GM12801 (cell line): ENCODE data around the gene LCE3E.

Source experiments
- TF ChIP-seq, protein P1 (sequence below): IDR thresholded peaks from one replicate; pipeline ENCODE4 v1.5.1; 2011; ENCODE audit warnings: control low read depth; ENCODE audit not compliant: insufficient read length; ENCODE audit errors: extremely low read depth

LCE3E gene

GRCh38 chr1:152566681-152567080, at the start of gene LCE3E:
Gene LCE3E (minus strand): TSS chr1:152566780. CDS start chr1:152566208, 572 bp downstream.
- TF ChIP-seq, protein P1, sequence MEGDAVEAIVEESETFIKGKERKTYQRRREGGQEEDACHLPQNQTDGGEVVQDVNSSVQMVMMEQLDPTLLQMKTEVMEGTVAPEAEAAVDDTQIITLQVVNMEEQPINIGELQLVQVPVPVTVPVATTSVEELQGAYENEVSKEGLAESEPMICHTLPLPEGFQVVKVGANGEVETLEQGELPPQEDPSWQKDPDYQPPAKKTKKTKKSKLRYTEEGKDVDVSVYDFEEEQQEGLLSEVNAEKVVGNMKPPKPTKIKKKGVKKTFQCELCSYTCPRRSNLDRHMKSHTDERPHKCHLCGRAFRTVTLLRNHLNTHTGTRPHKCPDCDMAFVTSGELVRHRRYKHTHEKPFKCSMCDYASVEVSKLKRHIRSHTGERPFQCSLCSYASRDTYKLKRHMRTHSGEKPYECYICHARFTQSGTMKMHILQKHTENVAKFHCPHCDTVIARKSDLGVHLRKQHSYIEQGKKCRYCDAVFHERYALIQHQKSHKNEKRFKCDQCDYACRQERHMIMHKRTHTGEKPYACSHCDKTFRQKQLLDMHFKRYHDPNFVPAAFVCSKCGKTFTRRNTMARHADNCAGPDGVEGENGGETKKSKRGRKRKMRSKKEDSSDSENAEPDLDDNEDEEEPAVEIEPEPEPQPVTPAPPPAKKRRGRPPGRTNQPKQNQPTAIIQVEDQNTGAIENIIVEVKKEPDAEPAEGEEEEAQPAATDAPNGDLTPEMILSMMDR: no peak

DNA sequence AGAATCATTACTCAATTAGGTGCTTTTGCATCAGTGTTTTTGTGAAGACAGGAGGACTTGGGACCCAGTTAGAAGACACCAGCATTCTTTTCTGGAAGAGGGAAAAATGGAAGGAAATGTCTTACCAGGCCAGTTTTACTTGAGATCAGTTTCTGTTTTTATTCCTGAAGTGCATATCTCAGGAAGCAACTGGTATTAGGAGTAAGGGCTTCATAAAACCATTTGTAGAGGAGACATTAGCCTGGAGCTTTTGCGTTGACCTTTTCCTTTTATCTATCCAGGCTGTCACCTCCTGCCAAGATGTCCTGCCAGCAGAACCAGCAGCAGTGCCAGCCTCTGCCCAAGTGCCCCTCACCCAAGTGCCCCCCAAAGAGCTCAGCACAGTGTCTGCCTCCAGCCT, 46.9 kb upstream of the LCE3E start, which contains the start of gene LCE3B:
LCE3B (plus strand) TSS at position 301 of the 400 bp plus-strand sequence; CDS start at position 301, 0 bp downstream.
- TF ChIP-seq, protein P1: no peak

- TF ChIP-seq, protein P1: no peak
Observed at GRCh38 chr1:152599934-152600333, 33.4 kb upstream of the LCE3E start, which contains the start of gene LCE3C. Gene LCE3C (plus strand): TSS chr1:152600234. CDS start chr1:152600732, 498 bp downstream.

DNA sequence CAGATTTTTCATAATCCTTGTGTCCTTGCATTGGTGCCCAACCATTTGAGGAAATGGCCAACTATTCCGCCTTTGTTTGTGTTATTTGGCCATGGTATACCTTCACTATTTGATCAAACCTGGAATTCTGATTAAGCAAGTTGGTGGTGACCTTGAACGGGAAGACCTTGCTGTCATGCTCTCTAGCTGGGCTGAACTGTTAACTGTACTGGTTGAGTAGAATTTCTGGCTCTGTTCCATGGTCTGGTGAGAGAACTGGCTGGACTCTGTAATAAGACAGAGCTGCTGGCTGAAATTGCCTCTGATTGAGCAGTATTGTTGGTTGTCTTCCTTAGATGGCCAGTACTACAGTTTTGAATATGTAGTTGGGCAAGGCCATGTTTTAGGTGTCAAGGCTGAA, 30.4 kb upstream of the LCE3E start:
- TF ChIP-seq, protein P1: no peak

DNA sequence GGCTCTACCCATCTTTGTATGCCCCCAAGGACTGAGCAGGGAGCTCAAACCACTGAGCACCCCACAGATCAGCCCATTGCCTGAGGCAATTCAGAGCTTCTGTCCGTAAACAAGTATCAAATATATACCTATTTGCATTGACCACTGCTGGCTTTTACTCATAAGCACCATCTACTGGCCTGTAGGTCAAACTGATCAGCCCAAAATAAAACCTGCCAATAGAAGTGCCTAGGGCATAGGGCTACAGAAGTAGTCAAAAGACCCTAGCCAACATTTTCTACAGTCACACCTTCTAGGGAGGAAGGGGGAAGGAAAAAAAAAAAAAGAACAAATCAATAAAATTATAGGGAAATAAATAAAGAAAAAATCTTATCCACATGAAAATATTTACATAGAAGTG, 19.0 kb upstream of the LCE3E start:
- TF ChIP-seq, protein P1: no peak

GRCh38 chr1:152582647-152583046, 16.1 kb upstream of the LCE3E start:
- TF ChIP-seq, protein P1: no peak

DNA sequence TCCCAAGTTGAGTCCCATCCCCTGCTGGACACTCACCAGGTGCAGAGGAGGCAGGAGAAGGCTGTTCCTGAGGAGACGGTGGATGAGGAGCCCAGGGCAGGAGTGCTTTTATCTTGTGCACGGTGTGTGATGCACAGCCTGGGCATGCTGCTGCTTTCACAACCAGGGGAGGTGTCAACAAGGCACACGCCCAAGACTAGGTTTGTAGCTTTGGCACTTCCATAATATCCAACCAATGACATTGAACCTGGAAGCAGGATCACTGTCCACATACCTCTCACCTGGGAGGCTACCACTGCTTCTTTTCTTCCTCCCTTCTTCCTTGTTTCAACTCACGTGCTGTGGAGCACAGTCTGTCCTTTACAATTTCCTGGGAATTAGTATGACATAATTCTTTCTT, 13.9 kb upstream of the LCE3E start, which contains the start of gene LCE3D:
LCE3D (minus strand) TSS at position 84 of the 400 bp plus-strand sequence. CDS start 580 bp downstream, outside the sequence.
- TF ChIP-seq, protein P1: no peak

GRCh38 chr1:152577168-152577567, 10.6 kb upstream of the LCE3E start:
- TF ChIP-seq, protein P1: no peak
